ENCODE results near the gene TULP1. TPM values are rescaled to one million over a fixed set of nuclear protein-coding genes. Genes with fewer than 3 reads are reported as not detected.

TULP1 gene
- polyA plus RNA-seq, 10 donors = 0.71 to 3.0 (median 1.4) TPM

DNA sequence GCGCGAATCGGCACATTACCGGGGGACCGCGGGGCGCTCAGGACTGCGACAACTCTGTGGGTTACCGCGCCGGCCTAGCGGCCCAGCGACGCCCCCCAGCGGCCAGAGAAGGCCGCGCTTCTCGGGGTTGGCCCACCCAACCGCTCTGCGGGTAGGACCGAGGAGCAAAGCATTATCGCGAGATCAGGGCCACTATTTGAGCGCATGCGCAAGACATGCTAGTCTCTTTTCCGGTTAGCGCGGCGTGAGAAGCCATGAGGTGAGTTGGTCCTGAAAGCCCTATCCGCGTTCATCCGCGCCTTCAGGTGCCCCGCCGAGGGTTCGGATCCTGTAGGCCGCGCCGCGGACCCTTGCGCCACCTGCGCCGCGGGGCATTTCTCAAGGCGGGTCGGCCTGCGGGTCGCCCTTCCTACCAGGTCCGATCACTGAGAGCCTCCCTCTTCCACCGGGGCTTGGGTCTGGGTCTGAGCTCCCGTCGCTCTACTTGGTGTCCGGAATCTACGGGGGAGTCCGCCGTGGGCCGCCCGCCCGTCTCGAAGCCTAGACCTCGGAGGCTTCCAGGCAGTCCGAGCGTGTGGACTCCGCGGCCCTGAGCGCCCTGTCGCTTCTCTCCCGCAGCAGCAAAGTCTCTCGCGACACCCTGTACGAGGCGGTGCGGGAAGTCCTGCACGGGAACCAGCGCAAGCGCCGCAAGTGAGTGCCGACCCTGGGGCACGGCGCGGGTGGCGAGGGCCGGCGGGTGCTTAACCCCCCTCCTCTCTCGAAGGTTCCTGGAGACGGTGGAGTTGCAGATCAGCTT is 44.3 kb downstream of the TULP1 start, which contains the start of gene RPL10A:
Gene RPL10A (plus strand): TSS at position 221 of the 799 bp plus-strand sequence. CDS start 34 bp downstream, at position 255.
- peak; percentile 97 to 99 (median 99) for DNase-seq

DNA sequence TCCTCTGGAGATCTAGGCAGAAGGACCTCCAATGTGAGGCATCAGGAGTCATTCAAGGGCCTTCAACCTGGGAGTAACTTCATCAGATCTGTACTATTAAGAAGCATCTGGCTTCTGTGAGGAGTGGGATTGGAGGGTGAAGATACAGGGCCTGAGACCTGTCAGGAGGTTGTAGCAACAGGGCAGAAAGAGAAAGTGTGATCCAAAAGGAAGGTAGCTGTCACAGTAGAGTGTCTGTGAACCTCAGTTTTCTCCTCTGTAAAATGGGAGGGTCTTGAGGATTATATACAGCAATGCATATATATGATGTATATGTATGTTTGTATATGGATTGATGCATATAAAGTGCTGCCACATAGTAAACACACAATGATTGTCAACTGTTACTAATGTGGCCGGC is 47.0 kb downstream of the TULP1 start:
- no peak for DNase-seq

DNA sequence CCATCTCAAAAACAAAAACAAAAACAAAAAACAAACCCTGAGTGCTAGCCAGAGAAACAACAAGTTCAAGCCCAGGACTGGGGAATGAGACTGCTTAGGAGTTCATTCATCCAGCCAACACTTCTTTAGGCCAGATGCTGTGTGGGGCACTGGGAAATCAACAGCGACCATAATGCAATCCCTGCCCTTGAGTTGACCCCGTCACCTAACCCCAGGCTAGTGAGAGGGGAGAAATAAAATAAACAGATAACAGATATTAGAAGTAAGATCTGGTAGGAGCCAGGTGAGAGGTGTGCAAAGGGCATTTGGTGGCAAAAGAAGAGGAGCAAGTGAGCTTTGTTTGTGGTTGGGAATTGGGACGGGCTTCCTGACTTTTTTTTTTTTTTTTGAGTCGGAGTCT is 49.4 kb downstream of the TULP1 start:
- no peak for DNase-seq

DNA sequence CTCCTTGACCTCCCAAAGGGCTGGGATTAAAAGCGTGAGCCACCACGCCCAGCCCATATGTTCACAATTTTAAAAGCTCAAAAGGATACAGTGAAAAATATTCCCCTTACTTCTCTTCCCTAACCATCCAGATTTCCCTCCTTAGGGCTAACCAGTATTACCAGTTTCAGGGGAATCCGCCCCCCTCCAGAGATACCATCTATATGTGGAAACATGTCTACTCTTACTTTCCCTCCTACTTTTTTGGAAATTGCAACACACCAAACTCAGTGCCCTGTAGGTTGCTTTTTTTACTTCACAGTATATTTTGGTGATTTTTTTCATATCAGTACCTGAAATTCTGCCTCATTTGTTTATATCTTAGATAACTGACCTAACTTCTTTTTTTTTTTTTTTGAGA is 51.4 kb downstream of the TULP1 start:
- no peak for DNase-seq

DNA sequence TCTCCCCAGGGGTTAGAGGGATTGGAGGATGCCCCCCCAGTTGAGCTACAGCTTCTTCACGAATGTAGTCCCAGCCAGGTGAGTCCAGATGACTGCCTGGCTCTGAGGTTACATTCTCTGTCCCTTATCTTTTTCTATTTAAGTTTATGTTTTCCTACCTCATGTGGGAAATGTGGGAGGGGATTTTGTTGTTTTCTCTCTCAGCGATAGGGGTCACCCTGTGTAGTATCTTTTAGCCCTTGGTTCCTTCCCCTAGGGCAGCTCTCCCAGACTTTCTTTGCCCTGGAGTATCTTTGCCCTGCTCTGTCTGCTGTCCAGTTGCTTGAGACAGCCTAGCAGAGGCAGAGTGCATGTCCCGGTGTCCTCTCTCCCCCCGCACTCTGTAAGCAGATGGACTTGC is 54.8 kb downstream of the TULP1 start:
- no peak for DNase-seq

DNA sequence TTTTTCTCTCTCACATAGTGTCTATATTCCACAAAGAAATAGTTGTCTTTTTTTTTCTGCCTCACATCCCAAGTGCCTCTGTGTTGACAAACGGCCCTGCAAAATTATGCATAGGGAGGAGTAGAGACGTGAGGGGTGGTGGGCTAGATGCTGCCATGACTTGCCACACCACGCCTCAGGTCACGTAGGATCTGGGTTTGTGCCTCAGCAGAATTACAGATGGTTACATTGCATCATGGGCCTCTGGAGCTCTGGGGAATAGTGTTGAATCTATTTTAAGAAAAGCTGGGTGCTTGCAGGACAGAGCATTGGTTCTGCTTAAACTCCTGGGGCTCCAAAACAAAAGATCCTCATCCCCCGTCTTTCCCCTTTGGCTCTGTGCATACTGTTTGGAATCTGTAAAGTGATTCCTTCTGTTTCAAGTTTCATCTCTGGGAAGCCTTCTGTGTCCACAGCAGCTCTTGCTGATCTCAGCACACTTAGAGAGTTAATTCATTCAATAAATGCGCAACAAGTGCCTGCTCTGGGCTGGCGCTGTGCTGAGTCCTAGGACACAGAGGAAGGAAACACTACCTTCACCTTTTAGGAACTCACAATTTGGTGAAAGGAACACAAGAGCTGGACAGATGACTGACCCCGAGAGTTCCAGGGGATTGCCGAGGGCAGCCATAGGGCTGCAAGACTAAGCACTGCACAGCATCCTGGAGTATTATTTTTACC is 58.1 kb downstream of the TULP1 start:
- DNase-seq = no peak

DNA sequence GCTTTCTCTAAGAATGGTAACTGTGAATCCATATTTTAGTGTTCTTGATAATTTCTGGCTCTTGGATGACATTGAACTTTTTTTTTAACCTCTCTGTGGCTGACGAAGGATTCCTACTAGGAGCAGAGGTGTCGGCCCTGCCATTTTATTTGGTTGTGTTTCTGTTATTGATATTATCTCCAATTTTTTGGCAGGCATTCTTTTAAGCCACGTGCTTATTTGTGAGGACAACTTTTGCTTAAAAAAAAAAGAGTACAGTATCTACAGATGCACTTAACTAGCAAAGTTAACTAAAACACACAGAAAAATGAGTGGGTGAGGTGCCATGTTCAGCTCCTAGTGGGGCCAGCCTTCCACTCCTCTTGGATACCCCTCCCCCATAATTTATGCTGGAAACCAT is 59.5 kb downstream of the TULP1 start:
- DNase-seq = no peak

DNA sequence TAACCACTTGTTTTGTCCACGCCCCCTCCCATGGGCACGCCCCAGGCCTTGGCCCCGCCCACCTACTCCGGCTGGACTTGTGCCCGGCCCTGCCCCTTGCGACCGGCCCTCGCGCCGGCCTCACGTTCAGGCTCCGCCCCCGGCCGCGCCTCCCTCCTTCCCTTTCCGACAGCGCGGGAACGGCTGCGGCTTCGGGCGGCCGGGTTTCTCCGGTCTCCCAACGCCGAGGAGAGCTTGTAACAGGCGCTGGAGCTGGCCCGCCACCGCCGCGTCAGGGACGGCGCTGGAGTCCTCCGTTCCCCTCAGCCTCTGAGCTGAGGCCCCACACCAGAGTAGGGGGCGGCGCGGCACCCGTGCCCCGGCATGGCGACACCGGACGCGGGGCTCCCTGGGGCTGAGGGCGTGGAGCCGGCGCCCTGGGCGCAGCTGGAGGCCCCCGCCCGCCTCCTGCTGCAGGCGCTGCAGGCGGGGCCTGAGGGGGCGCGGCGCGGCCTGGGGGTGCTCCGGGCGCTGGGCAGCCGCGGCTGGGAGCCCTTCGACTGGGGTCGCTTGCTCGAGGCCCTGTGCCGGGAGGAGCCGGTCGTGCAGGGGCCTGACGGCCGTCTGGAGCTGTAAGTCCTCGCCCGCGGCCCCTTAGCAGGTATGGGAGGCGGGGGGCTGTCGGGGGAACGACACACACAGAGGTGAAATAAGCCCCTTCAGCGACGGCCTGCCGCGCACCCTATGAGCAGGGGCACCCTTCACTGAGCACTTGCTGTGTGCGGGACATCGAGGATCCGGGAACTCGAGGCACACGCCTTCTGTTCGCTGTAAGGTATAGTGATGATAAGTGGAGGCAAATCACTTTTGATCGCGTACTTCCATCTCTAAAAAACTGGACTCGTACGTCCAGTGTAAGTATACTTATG is 60.3 kb downstream of the TULP1 start, which contains the start of gene FANCE:
Gene FANCE (plus strand): TSS at position 156 of the 908 bp plus-strand sequence. CDS start 208 bp downstream, at position 364.
- DNase-seq = peak; percentile 91 to 97 (median 94)

DNA sequence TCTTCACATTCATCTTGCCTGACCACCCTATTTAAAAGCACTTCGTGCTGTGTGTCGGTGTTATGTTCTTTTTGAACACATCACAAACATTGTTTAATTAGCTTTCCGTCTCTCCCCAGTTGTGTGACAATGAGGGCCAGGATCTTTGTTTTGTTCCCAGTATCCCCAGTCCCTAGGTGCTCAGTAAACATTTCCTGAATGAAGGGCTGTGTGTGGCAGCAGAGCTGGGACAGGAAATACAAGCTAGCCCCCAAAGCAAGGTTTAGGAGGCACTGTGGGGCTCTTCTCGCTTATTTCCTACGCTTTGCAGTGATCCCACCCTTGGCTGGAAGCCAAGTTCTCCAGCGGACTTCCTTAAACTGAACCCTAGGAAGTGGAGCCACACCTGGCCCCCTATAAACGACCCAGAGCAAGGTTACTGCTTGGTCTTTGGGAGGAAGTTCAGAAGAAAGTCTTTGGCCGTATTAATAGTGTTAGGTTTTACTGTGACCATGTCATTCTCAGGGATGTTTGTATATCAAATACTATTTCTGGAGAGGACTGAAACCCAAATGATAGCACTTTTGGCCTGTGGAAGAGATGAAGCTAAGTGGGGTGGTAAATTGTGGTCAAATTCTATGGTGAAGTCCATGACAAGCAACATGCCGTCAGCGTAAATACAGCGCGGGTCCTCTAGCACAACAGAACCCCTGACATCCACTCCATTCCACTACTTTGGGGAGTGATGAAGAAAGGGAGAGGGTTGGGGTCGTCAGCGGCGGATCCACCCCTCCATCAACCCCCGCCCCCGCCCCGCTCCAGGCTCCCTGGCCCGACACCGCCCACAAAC is 61.1 kb downstream of the TULP1 start:
- DNase-seq = no peak

DNA sequence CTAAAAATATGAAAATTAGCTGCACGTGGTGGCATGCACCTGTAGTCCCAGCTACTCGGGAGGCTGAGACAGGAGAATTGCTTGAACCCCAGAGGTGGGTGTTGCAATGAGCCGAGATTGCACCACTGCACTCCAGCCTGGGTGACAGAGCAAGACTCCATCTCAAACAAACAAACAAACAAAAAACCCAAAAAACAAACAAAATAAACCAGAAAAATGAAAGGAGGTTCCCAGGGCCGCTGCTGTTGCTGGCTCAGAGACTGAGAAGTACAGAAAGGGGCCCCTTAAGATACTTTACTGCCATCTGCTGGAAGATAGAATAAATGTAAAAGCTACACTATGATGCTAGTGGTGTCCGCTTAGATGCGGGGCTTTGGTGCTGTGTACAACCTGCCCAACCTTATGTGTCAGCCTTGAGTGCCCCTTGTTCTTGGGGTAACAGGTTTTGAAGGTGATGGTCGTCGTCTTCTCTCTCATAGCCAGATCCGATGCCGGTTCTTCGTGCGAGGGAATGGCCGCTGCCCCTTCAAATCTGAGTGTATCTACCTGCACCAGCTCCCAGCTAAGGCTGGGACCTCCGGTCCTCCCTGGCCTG is 63.3 kb downstream of the TULP1 start:
- peak; percentile 65 to 81 (median 68) for DNase-seq

DNA sequence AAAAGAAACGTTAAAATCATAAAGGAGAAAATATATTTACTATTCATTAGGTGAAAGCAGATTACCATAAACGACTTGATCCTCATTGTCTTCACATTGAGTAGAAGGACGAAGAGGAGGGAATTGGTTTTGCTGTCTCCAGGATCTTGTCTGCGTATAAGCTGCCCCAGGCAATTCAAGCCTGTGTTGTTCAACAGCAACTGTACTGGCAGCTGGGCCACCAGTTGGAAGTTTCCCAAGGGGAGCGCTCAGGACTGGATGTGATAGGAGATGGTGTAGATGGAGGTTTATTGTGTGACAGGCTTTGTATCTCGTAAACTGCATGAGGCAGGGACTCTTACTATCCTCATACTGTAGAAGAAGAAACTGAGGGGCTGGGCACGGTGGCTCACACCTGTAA is 64.5 kb downstream of the TULP1 start:
- DNase-seq = no peak

Other genes with a start within 250 kb of the TULP1 start
- gene DEF6, start 215.1 kb downstream of the TULP1 start, polyA plus RNA-seq (ENCODE audit: insufficient read length in 10 of 10) = 10 to 100 TPM in 1 of 10 donors, 1 to 10 TPM in 9; 3.1 to 12.0 (median 5.2) TPM
- gene PPARD, start 170.3 kb downstream of the TULP1 start, polyA plus RNA-seq (ENCODE audit: insufficient read length in 10 of 10) = 10 to 100 TPM; 17.9 to 23.5 (median 20.2) TPM
- 10 to 100 TPM; 14.8 to 24.5 (median 17.6) TPM for gene FANCE, start 60.6 kb downstream of the TULP1 start, polyA plus RNA-seq (ENCODE audit: insufficient read length in 10 of 10)
- gene RPL10A, start 44.5 kb downstream of the TULP1 start, polyA plus RNA-seq (ENCODE audit: insufficient read length in 10 of 10) = 1,000 to 10,000 TPM; 2,154 to 2,746 (median 2,479) TPM
- gene TEAD3, start 15.8 kb downstream of the TULP1 start, polyA plus RNA-seq (ENCODE audit: insufficient read length in 10 of 10) = 10 to 100 TPM; 48.3 to 70.3 (median 53.8) TPM
- gene FKBP5, start 176.0 kb upstream of the TULP1 start, polyA plus RNA-seq (ENCODE audit: insufficient read length in 10 of 10) = 10 to 100 TPM; 12.2 to 30.4 (median 17.0) TPM
- gene ARMC12, start 224.1 kb upstream of the TULP1 start, polyA plus RNA-seq (ENCODE audit: insufficient read length in 10 of 10) = 1 to 10 TPM in 4 of 10 donors, under 1 TPM in 6; 0.59 to 1.6 (median 0.99) TPM